Endodermal cell (in vitro differentiated cells): ENCODE measurements around the gene CNKSR2. TPM values are rescaled to one million over a fixed set of nuclear protein-coding genes. Genes with fewer than 3 reads are reported as not detected.

Experiments used
- DNase-seq: peaks from one replicate; pipeline ENCODE4 v3.0.0-alpha.2; 2017
- H3K27ac ChIP-seq: 2 replicates; pipeline ENCODE4 v1.5.1; 2013; ENCODE audit warnings: mild to moderate bottlenecking, low read depth, low read length, moderate library complexity
- H3K27me3 ChIP-seq: 2 replicates; pipeline ENCODE4 v1.6.1; 2013; ENCODE audit warnings: mild to moderate bottlenecking, low read length, moderate library complexity; ENCODE audit not compliant: insufficient read depth, control insufficient read depth, poor library complexity, severe bottlenecking
- H3K36me3 ChIP-seq: 2 replicates; pipeline ENCODE4 v1.7.0; 2013; ENCODE audit warnings: mild to moderate bottlenecking, low read length, moderate library complexity; ENCODE audit not compliant: control insufficient read depth, insufficient read depth
- H3K4me1 ChIP-seq: one replicate; pipeline ENCODE4 v1.7.0; 2013; ENCODE audit warnings: low read length; ENCODE audit not compliant: control insufficient read depth, insufficient read depth
- H3K4me3 ChIP-seq: 2 replicates; pipeline ENCODE4 v1.5.1; 2013; ENCODE audit warnings: mild to moderate bottlenecking, low read length, moderate library complexity
- H3K9ac ChIP-seq: 2 replicates; pipeline ENCODE4 v1.6.1; 2013; ENCODE audit warnings: mild to moderate bottlenecking, low read length, moderate library complexity; ENCODE audit not compliant: poor library complexity, severe bottlenecking; ENCODE audit errors: extremely low read depth
- H3K9me3 ChIP-seq: 2 replicates; pipeline ENCODE4 v1.6.1; 2013; ENCODE audit warnings: mild to moderate bottlenecking, low read length, moderate library complexity; ENCODE audit not compliant: control insufficient read depth
- H3K27ac Mint-ChIP-seq: 2 replicates; pipeline ENCODE4 v1.8.0; 2020; ENCODE audit warnings: mixed read lengths
- H3K27me3 Mint-ChIP-seq: 2 replicates; pipeline ENCODE4 v1.8.0; 2021; ENCODE audit warnings: mild to moderate bottlenecking, mixed read lengths; ENCODE audit not compliant: insufficient read depth
- H3K36me3 Mint-ChIP-seq: 2 replicates; pipeline ENCODE4 v1.8.0; 2020; ENCODE audit warnings: low read depth, mixed read lengths
- H3K4me1 Mint-ChIP-seq: 2 replicates; pipeline ENCODE4 v1.8.0; 2020; ENCODE audit warnings: mixed read lengths
- H3K4me3 Mint-ChIP-seq: 2 replicates; pipeline ENCODE4 v1.8.0; 2020; ENCODE audit warnings: mild to moderate bottlenecking, moderate library complexity, mixed read lengths
- H3K9me3 Mint-ChIP-seq: 2 replicates; pipeline ENCODE4 v1.8.0; 2020; ENCODE audit warnings: mild to moderate bottlenecking, mixed read lengths
- WGBS, 2 experiments: methylation state at CpG; one replicate each; pipeline versions ENCODE4 v1.1.5 to v1.1.7; 2013; ENCODE audit warnings: missing lambda C conversion rate in 2 of 2, mixed read lengths in 1 of 2; ENCODE audit not compliant: insufficient coverage in 1 of 2, insufficient read length in 1 of 2; 5-methylcytosine and 5-hydroxymethylcytosine counted together
- total RNA-seq, 2 donors: library from RNA; stranded (reverse); fragmentation: NEBNext Ultra II Directional in 1 of 2; extraction: Animal tissue kit (Norgen Biotek cat#: 25700) in 1 of 2; gene quantifications; 2 replicates in 1 of 2; 3 replicates in 1 of 2; pipeline ENCODE4 v1.2.1, GENCODE V29; 2021
- TF ChIP-seq, protein P1 (sequence below): fragments of 200-600 bp; sonication (generic); conservative IDR thresholded peaks from 2 replicates; pipeline ENCODE4 v1.5.0; 2021; ENCODE audit warnings: antibody characterized with exemption, mild to moderate bottlenecking

Gene CNKSR2
- total RNA-seq, 2 donors from 2014 or later = 16.9 to 28.7 TPM

GRCh38 chrX:21590012-21590776, 216.0 kb downstream of the CNKSR2 start:
- H3K9ac ChIP-seq = no peak overlapping the region
- 100% methylated on average over 2 of the region's 4 CpGs; no CpG with 5 or more reads in 1 of the 2 experiments for WGBS, 2 experiments
- H3K4me3 ChIP-seq = no peak overlapping the region
- H3K9me3 ChIP-seq = peaks cover 6% of the 10 kb centered on the region
- H3K36me3 ChIP-seq = no peaks in the 10 kb centered on the region
- H3K27ac Mint-ChIP-seq = no peak overlapping the region
- TF ChIP-seq, protein P1, sequence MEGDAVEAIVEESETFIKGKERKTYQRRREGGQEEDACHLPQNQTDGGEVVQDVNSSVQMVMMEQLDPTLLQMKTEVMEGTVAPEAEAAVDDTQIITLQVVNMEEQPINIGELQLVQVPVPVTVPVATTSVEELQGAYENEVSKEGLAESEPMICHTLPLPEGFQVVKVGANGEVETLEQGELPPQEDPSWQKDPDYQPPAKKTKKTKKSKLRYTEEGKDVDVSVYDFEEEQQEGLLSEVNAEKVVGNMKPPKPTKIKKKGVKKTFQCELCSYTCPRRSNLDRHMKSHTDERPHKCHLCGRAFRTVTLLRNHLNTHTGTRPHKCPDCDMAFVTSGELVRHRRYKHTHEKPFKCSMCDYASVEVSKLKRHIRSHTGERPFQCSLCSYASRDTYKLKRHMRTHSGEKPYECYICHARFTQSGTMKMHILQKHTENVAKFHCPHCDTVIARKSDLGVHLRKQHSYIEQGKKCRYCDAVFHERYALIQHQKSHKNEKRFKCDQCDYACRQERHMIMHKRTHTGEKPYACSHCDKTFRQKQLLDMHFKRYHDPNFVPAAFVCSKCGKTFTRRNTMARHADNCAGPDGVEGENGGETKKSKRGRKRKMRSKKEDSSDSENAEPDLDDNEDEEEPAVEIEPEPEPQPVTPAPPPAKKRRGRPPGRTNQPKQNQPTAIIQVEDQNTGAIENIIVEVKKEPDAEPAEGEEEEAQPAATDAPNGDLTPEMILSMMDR = no peak
- H3K4me3 Mint-ChIP-seq = no peak overlapping the region
- H3K4me1 Mint-ChIP-seq = no peaks in the 10 kb centered on the region
- peaks cover 18% of the 10 kb centered on the region for H3K36me3 Mint-ChIP-seq
- no peak overlapping the region for H3K27ac ChIP-seq
- no peaks in the 10 kb centered on the region for H3K27me3 ChIP-seq
- no peak for DNase-seq
- no peaks in the 10 kb centered on the region for H3K27me3 Mint-ChIP-seq
- H3K9me3 Mint-ChIP-seq = peaks cover 6% of the 10 kb centered on the region
- no peaks in the 10 kb centered on the region for H3K4me1 ChIP-seq

DNA sequence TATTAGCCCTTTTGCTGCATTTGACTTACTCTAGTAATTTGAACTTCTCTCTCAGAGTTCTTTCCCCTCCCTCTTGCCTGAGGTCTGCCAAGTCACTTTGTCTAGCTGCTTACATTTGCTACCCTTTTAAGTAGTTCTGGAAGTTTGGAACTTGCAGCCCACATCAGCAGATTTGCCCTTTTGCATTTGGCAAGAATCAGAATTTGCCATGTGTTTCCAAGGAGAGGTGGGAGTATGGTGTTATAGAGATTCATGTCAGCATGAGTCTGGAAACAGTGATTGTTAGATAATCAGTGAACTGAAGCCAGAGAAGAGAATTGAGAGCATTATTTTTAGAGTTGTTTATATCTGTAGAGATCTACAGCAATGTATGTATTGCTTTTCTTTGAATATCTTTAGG, 231.8 kb downstream of the CNKSR2 start:
- no peaks in the 10 kb centered on the region for H3K27me3 ChIP-seq
- no peak for DNase-seq
- no peak overlapping the region for H3K4me3 Mint-ChIP-seq
- no peak overlapping the region for H3K4me3 ChIP-seq
- H3K9me3 ChIP-seq = no peaks in the 10 kb centered on the region
- TF ChIP-seq, protein P1 = no peak
- H3K4me1 ChIP-seq = no peaks in the 10 kb centered on the region
- no peaks in the 10 kb centered on the region for H3K4me1 Mint-ChIP-seq
- no peaks in the 10 kb centered on the region for H3K36me3 ChIP-seq
- peaks cover 18% of the 10 kb centered on the region for H3K36me3 Mint-ChIP-seq
- H3K27me3 Mint-ChIP-seq = no peaks in the 10 kb centered on the region
- H3K9ac ChIP-seq = no peak overlapping the region
- no peaks in the 10 kb centered on the region for H3K9me3 Mint-ChIP-seq
- H3K27ac ChIP-seq = no peak overlapping the region
- H3K27ac Mint-ChIP-seq = no peak overlapping the region

- Mint-ChIP-seq H3K4me3 (no peak overlapping the region), H3K4me1 (peaks cover 4% of the 10 kb centered on the region), H3K27ac (no peak overlapping the region), H3K27me3 (no peaks in the 10 kb centered on the region), H3K36me3 (peaks cover 8% of the 10 kb centered on the region), H3K9me3 (no peaks in the 10 kb centered on the region)
- Histone ChIP-seq H3K9me3 (no peaks in the 10 kb centered on the region), H3K4me3 (no peak overlapping the region), H3K9ac (no peak overlapping the region), H3K36me3 (no peaks in the 10 kb centered on the region), H3K27me3 (no peaks in the 10 kb centered on the region), H3K27ac (no peak overlapping the region), H3K4me1 (no peaks in the 10 kb centered on the region)
- TF ChIP-seq, protein P1 = no peak
- WGBS, 2 experiments = no CpG with 5 or more reads among the region's 1 CpG
- no peak for DNase-seq
Measured at GRCh38 chrX:21610168-21610567, 235.9 kb downstream of the CNKSR2 start.
